CD14-positive monocyte (primary cell): ENCODE measurements around the gene SZRD1. TPM values are rescaled to one million over a fixed set of nuclear protein-coding genes. Genes with fewer than 3 reads are reported as not detected.

Source experiments
- DNase-seq, 3 donors: peaks; one replicate each; pipeline ENCODE4 v3.0.0-alpha.2; 2011 to 2022
- H2AFZ ChIP-seq: 2 replicates; pipeline ENCODE4 v1.6.0; 2012; ENCODE audit warnings: mild to moderate bottlenecking, low read depth, low read length, inconsistent platforms; ENCODE audit not compliant: insufficient read depth, poor library complexity, severe bottlenecking
- H3K27ac ChIP-seq, 2 donors: 1 replicate in 1 of 2; 2 replicates in 1 of 2; pipeline ENCODE4 v1.5.1; 2012 to 2013; ENCODE audit warnings: low read length in 2 of 2, control low read depth in 1 of 2, inconsistent platforms in 1 of 2, low read depth in 1 of 2, mild to moderate bottlenecking in 1 of 2
- H3K27me3 ChIP-seq, 2 donors: one replicate each; pipeline versions ENCODE4 v1.6.0 to v1.6.1; 2011 to 2013; ENCODE audit warnings: low read length in 2 of 2; ENCODE audit not compliant: control insufficient read depth in 2 of 2, insufficient read depth in 2 of 2
- H3K36me3 ChIP-seq, 2 donors: replicated peaks in 1 of 2; 1 replicate in 1 of 2; 2 replicates in 1 of 2; pipeline versions ENCODE4 v1.5.1 to v1.6.1; 2012 to 2013; ENCODE audit warnings: low read length in 2 of 2, control low read depth in 1 of 2, inconsistent platforms in 1 of 2, mild to moderate bottlenecking in 1 of 2; ENCODE audit not compliant: insufficient read depth in 2 of 2, control insufficient read depth in 1 of 2
- H3K4me1 ChIP-seq, 2 donors: 1 replicate in 1 of 2; 2 replicates in 1 of 2; pipeline versions ENCODE4 v1.5.1 to v1.6.1; 2012 to 2013; ENCODE audit warnings: low read length in 2 of 2, control low read depth in 1 of 2, inconsistent platforms in 1 of 2, mild to moderate bottlenecking in 1 of 2, moderate library complexity in 1 of 2; ENCODE audit not compliant: insufficient read depth in 2 of 2, control insufficient read depth in 1 of 2
- H3K4me2 ChIP-seq: replicated peaks from 2 replicates; pipeline ENCODE3; 2012; ENCODE audit warnings: low read length, moderate library complexity, mild to moderate bottlenecking; ENCODE audit not compliant: poor library complexity, severe bottlenecking; ENCODE audit errors: extremely low read depth
- H3K4me3 ChIP-seq, 3 experiments: fragments of 200-600 bp in 1 of 3; sonication (generic) in 1 of 3; replicated peaks in 1 of 3; 1 replicate in 2 of 3; 2 replicates in 1 of 3; pipeline ENCODE4 v1.5.1; 2011 to 2013; ENCODE audit warnings: low read length in 3 of 3, mild to moderate bottlenecking in 3 of 3, control low read depth in 2 of 3, low read depth in 2 of 3, inconsistent platforms in 1 of 3, moderate library complexity in 1 of 3
- H3K79me2 ChIP-seq: 2 replicates; pipeline ENCODE4 v1.6.0; 2012; ENCODE audit warnings: mild to moderate bottlenecking, control low read depth, inconsistent platforms, low read length, moderate library complexity; ENCODE audit not compliant: insufficient read depth
- H3K9ac ChIP-seq: 2 replicates; pipeline ENCODE4 v1.6.0; 2017; ENCODE audit warnings: low read length, mild to moderate bottlenecking; ENCODE audit not compliant: insufficient read depth, poor library complexity, severe bottlenecking
- H3K9me3 ChIP-seq, 2 donors: replicated peaks in 1 of 2; 1 replicate in 1 of 2; 2 replicates in 1 of 2; pipeline versions ENCODE4 v1.5.1 to v1.6.1; 2012 to 2013; ENCODE audit warnings: low read length in 2 of 2, control low read depth in 1 of 2; ENCODE audit not compliant: control insufficient read depth in 1 of 2, insufficient read depth in 1 of 2
- H4K20me1 ChIP-seq: 2 replicates; pipeline ENCODE4 v1.6.0; 2012; ENCODE audit warnings: mild to moderate bottlenecking, low read length, control low read depth, moderate library complexity; ENCODE audit not compliant: insufficient read depth
- H3K27ac Mint-ChIP-seq, 7 donors: one replicate each; pipeline ENCODE4 v1.8.0; 2020; ENCODE audit warnings: mild to moderate bottlenecking in 7 of 7, mixed read lengths in 7 of 7, moderate library complexity in 6 of 7, inconsistent platforms in 2 of 7
- H3K27me3 Mint-ChIP-seq, 3 donors: one replicate each; pipeline ENCODE4 v1.8.0; 2021 to 2022; ENCODE audit warnings: low read depth in 3 of 3, mild to moderate bottlenecking in 3 of 3, mixed read lengths in 3 of 3, moderate library complexity in 3 of 3, inconsistent platforms in 1 of 3
- H3K36me3 Mint-ChIP-seq, 2 donors: one replicate each; pipeline ENCODE4 v1.8.0; 2020; ENCODE audit warnings: mixed read lengths in 2 of 2, inconsistent platforms in 1 of 2, mild to moderate bottlenecking in 1 of 2
- H3K4me1 Mint-ChIP-seq: one replicate; pipeline ENCODE4 v1.8.0; 2020; ENCODE audit warnings: mild to moderate bottlenecking, mixed read lengths
- H3K4me3 Mint-ChIP-seq, 2 donors: one replicate each; pipeline ENCODE4 v1.8.0; 2020; ENCODE audit warnings: mild to moderate bottlenecking in 2 of 2, mixed read lengths in 2 of 2, moderate library complexity in 1 of 2
- H3K9me3 Mint-ChIP-seq, 7 donors: one replicate each; pipeline ENCODE4 v1.8.0; 2020 to 2022; ENCODE audit warnings: mixed read lengths in 7 of 7, mild to moderate bottlenecking in 6 of 7, moderate library complexity in 6 of 7, inconsistent platforms in 2 of 7
- CTCF ChIP-seq: fragments of 200-600 bp; IDR thresholded peaks from one replicate; pipeline ENCODE4 v1.8.0; 2022; ENCODE audit warnings: antibody characterized with exemption, mild to moderate bottlenecking
- WGBS: methylation state at CpG from one replicate; pipeline ENCODE4 v1.1.5; 2013; ENCODE audit warnings: missing lambda C conversion rate; ENCODE audit not compliant: insufficient coverage; 5-methylcytosine and 5-hydroxymethylcytosine counted together
- intact Hi-C, 2 donors: fragments of 100-400 bp; cut with micrococcal nuclease; formaldehyde crosslinking; loops; one replicate each; pipeline versions ENCODE4 v1.15.0 to v1.15.1; 2023
- polyA plus RNA-seq, 3 donors: library from polyadenylated mRNA; depleted of rRNA in 1 of 3; unstranded in 2 of 3; stranded (reverse) in 1 of 3; fragments of 300-500 nt in 2 of 3; fragments of >200 nt in 1 of 3; fragmentation: Illumina TruSeq in 2 of 3; gene quantifications; 1 replicate in 2 of 3; 2 replicates in 1 of 3; pipeline ENCODE4 v1.2.3, GENCODE V29; 2012 to 2021

SZRD1 gene
- polyA plus RNA-seq, 3 donors = 46.4 to 50.5 (median 47.2) TPM

- Histone ChIP-seq H3K36me3 (no peaks in the 10 kb centered on the region), H2AFZ (no peak overlapping the region), H3K27ac (no peak overlapping the region), H3K4me1 (no peaks in the 10 kb centered on the region), H3K4me2 (no peak overlapping the region), H3K27me3 (no peaks in the 10 kb centered on the region), H4K20me1 (no peaks in the 10 kb centered on the region), H3K9me3 (no peaks in the 10 kb centered on the region), H3K9ac (no peak overlapping the region), H3K4me3 (no peak overlapping the region), H3K79me2 (no peaks in the 10 kb centered on the region)
- Mint-ChIP-seq H3K27ac (no peak overlapping the region), H3K9me3 (peaks cover 0 to 2% (median 0%) of the 10 kb centered on the region in 7 donors), H3K27me3 (peaks cover 0 to 6% (median 1%) of the 10 kb centered on the region in 3 donors), H3K4me3 (no peak overlapping the region), H3K36me3 (no peaks in the 10 kb centered on the region), H3K4me1 (peaks cover 10% of the 10 kb centered on the region)
- TF ChIP-seq CTCF = no peak
- DNase-seq = no peak
- WGBS = 72% methylated on average over 5 of the region's 7 CpGs
- intact Hi-C loops = no loop called here
These were observed 51.9 kb downstream of the SZRD1 start for GRCh38 chr1:16418823-16419425.

DNA sequence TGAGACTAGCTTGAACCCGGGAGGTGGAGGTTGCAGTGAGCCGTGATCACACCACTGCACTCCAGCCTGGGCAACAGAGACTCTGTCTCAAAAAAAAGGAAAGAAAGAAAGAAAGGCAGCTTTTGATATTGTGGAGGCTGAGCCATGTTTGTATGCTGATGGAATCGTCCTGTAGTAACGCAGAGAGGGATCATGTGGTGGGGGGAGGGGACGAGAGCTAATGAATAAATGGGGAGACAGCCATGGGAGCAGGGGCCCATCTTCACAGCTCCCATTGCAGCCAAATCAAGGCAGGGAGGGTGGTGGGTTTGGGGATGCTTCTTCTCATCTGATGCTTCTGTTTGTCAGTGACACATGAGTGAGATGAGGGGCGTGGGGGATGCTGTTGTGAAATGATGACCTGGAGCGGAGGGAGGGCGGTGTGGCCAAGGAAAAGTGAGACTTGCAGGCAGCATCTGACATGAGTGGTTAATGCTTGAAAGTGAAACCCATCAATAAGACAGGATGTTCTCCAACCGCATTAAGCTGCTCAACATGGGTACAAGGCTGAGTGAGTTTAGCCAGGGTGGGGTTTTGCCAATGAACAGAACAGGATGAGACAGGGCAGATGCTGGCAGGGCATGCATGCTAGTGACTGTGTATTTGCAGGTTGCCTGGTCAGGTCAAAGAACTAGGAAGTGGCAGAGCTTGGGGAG, 53.5 kb downstream of the SZRD1 start:
- Histone ChIP-seq H3K4me3 (no peak overlapping the region), H3K79me2 (no peaks in the 10 kb centered on the region), H3K36me3 (no peaks in the 10 kb centered on the region), H4K20me1 (no peaks in the 10 kb centered on the region), H3K9me3 (no peaks in the 10 kb centered on the region), H3K27me3 (no peaks in the 10 kb centered on the region), H3K27ac (no peak overlapping the region), H3K4me2 (no peak overlapping the region), H3K9ac (no peak overlapping the region), H2AFZ (no peak overlapping the region), H3K4me1 (no peaks in the 10 kb centered on the region)
- 62% methylated on average over 8 of the region's 9 CpGs for WGBS
- Mint-ChIP-seq H3K27me3 (peaks cover 0 to 6% (median 1%) of the 10 kb centered on the region in 3 donors), H3K36me3 (no peaks in the 10 kb centered on the region), H3K9me3 (peaks cover 0 to 2% (median 0%) of the 10 kb centered on the region in 7 donors), H3K27ac (no peak overlapping the region), H3K4me3 (peak overlapping the region in 1 of 2 donors; percentile 22), H3K4me1 (peaks cover 10% of the 10 kb centered on the region)
- intact Hi-C loops = no loop called here
- TF ChIP-seq CTCF = no peak
- no peak for DNase-seq
